ENCODE data around the gene WDR18.

- TF ChIP-seq, protein P1, sequence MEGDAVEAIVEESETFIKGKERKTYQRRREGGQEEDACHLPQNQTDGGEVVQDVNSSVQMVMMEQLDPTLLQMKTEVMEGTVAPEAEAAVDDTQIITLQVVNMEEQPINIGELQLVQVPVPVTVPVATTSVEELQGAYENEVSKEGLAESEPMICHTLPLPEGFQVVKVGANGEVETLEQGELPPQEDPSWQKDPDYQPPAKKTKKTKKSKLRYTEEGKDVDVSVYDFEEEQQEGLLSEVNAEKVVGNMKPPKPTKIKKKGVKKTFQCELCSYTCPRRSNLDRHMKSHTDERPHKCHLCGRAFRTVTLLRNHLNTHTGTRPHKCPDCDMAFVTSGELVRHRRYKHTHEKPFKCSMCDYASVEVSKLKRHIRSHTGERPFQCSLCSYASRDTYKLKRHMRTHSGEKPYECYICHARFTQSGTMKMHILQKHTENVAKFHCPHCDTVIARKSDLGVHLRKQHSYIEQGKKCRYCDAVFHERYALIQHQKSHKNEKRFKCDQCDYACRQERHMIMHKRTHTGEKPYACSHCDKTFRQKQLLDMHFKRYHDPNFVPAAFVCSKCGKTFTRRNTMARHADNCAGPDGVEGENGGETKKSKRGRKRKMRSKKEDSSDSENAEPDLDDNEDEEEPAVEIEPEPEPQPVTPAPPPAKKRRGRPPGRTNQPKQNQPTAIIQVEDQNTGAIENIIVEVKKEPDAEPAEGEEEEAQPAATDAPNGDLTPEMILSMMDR (IDR thresholded peaks at IDR 0.05) = peak in 2 of 6 experiments; percentile 34 to 38
- no peak for TF ChIP-seq POLR2A (IDR thresholded peaks at IDR 0.05)
Observed at GRCh38 chr19:970695-971094, 13.4 kb upstream of the WDR18 start.

Measured in thyroid gland (tissue), 4 donors.